Cardiac septum (tissue), 1 donor: ENCODE measurements around the gene SELENOF. TPM values are rescaled to one million over a fixed set of nuclear protein-coding genes. Genes with fewer than 3 reads are reported as not detected.

Experiments used
- DNase-seq: peaks from one replicate; pipeline ENCODE4 v3.0.0-alpha.2; 2020; ENCODE audit warnings: low spot score
- intact Hi-C: fragments of 100-400 bp; cut with DNase I; formaldehyde crosslinking; loops from one replicate; pipeline ENCODE4 v1.14.0; 2022
- total RNA-seq: library from RNA; stranded (reverse); fragmentation: NEBNext Ultra II Directional; extraction: Animal tissue kit (Norgen Biotek cat#: 25700); gene quantifications from one replicate; pipeline ENCODE4 v1.2.1, GENCODE V29; 2021
- donor health status: DM: no; HTN: no; CAD: no.

Gene SELENOF
- total RNA-seq, 1 donor from 2014 or later = 80.7 TPM

DNA sequence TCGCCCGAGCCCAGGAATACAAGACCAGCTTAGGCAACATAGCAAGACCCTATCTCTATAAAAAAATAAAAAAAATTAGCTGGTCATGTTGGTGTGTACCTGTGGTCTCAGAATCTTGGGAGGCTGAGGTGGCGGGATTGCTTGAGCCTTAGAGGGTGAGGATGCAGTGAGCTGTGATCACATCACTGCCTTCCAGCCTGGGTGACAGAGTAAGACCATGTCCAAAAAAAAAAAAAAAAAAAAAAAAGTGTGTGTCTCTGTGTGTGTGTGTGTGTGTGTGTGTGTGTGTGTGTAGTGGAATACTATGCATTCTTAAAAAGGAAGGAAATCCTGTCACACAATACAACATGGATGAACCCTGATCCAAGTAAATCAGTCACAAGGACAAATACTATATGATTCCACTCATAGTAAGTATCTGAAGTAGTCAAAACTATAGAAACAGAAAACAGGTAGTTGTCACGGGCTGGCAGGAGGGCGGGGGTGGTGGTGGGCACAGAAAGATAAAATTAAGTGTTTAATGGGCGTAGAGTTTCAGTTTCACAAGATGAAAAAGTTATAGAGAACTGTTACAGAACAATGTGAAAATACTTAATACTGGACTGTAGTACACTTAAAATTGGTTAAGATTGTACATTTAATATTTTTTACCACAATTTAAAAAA lies 47.8 kb downstream of the SELENOF start:
- DNase-seq = no peak
- intact Hi-C loops = no loop called here

DNA sequence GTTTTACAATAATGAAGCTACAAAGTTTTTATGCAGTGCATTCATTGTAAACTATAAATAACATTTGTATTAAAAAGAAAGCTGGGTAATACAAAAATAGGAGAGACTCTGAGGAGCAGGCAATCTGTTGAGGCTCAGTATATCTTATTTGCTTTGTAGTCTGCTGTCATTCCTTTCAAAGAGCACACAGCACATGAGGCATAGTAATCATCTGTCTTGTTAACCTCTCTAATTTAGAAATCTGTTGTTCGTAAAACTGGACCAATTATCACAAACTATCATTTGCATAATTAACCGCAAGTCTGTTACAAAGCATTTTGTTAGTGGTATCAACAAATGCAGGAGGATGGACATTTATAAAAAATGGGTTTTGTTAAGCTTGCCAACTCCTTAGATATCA lies 51.0 kb downstream of the SELENOF start:
- intact Hi-C loops = no loop called here
- DNase-seq = no peak

DNA sequence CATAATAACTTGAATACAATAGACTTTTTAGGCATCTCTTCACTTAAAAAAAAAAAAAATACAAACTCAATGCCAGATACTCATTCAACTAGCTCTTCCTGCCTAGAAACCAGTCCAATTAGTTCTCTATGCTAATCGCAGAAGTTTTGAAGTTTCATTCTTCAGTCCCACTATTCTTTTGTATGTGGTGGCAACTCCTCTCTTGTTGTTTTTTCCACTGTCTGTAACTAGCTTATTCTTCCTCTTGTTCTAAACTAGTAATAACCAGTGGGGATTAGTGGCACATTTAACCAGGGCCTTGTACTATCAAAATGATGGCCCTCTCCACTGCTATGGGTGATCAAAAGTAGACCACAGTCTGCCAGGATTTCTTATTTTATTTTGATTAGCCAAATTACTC lies 52.5 kb downstream of the SELENOF start:
- DNase-seq = no peak
- intact Hi-C loops = no loop called here

DNA sequence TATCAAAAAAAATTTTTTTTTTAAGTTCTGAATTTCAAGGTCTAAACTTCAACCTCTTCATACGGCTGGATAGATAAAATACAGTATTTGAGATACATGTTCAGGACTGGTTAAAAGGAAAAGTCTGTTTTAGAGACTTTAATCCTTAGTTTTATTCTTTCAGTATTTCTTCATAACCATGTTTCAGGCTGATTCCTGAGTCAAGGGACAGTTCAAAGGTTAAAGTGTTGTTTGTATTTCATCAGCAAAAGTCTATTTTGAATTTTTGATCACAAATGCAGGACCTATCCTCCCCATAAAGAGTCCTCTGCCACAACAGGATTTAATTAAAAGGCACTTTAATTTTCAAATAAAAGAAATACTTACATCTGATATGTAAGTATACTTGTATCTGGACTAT lies 53.5 kb downstream of the SELENOF start:
- intact Hi-C loops = no loop called here
- DNase-seq = no peak

DNA sequence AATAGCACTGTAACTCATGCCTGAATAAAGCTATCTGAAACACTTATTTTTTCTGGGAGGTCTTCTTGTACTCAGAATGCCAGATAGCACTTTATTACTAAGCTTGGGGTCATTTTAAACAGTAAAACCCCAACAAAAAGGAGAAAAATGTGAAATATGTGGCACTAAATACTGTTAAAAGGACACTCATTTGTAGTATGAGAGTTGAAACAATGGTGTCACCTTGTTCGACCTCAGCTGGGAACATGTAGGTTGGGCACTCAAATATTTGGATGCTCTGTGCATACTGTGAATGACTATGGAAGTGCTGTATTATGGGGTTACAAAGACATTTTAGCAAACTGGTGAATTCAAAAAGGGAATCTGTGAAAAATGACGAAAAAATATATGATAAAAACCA lies 53.9 kb downstream of the SELENOF start:
- intact Hi-C loops = no loop called here
- no peak for DNase-seq

DNA sequence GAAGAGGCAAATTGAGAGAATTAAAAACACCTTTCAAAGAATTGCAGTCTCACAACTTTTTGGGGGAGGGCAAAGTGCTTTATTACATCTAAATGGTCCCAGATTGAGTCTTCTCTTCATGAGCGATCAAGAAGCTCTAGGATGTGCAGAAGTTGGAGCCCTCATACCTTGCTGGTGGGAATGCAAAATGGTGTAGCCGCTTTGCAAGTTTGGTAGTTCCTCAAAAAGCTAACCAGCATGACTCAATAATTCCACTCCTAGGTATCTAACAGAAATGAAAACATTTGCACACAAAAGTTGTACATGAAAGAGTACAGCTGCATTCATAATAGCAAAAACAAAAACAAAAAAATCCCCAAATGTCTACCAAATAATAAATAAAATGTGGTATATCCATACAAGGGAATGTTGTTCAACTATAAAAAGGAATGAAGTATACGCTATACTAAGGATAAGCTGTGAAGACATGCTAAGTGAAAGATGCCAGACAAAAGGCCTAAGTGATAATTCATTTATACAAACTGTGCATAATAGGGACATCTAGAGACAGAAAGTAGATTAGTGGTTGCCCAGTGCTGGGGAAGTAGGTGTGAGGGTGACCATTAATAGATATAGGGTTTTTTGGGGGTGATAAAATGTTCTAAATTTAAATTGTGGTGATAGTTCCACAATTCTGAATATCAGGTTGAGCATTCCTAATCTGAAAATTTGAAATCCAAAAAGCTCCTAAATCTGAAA lies 55.2 kb downstream of the SELENOF start:
- no peak for DNase-seq
- intact Hi-C loops = no loop called here

DNA sequence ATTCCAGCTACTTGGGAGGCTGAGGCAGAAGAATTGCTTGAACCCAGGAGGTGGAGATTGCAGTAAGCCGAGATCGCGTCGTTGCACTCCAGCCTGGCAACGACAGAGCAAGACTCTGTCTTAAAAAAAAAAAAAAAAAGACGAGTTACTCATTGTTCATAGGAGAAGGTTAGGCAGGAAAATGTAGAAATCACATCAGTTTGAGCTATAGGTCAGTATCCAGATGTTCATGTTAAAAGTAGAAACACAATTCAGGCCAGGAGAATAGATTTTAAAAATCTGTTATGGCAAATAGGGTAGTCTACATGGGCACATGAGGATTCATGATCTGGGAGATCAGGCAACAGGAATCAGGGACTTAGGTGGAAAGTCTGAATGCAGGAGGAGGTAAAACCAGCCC lies 57.7 kb downstream of the SELENOF start:
- DNase-seq = no peak
- intact Hi-C loops = no loop called here

DNA sequence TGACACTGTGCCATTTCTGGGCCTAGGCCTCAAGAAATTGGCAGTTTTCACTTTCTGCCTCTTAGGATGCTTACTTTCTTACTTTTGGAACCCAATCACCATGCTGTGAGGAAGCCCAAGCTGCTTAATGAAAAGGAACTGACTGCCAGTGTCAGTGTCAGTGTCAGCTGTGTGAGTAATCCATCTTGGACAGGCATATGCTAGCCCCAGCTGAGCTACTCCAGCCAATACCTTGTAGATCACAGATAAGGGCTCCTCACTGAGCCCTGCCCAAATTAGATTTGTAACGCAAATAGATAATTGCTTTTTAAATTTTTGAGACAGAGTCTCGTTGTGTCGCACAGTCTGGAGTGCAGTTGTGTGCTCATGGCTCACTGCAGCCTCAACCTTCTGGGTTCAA lies 59.6 kb downstream of the SELENOF start:
- no peak for DNase-seq
- intact Hi-C loops = no loop called here

DNA sequence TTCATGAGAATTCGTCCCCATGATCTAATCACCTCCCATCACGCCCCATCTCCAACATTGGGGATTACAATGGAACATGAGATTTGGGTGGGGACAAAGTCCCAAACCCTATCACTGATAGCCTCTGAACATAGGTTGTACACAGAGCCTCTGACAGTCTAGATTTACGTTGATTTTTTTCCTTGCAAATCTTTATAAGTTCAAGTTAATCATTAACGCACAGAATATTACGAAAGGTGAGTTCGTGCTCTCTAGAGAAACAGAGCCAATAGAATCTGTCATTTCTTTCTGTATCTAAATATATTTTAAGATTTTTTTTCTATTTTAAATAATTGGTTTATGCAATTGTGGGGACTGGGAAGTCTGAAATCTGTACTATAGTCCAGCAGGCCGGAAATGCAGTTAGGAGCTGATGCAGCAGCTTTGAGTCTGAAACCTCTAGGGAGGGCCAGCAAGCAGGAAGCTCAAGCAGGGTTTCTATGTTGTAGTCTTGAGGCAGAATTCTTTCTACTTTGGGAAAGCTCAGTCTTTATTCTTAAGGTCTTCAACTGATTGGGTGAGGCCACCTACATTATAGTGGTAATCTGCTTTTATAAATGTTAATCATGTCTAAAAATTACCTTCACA lies 61.0 kb downstream of the SELENOF start:
- no peak for DNase-seq
- intact Hi-C loops = no loop called here

DNA sequence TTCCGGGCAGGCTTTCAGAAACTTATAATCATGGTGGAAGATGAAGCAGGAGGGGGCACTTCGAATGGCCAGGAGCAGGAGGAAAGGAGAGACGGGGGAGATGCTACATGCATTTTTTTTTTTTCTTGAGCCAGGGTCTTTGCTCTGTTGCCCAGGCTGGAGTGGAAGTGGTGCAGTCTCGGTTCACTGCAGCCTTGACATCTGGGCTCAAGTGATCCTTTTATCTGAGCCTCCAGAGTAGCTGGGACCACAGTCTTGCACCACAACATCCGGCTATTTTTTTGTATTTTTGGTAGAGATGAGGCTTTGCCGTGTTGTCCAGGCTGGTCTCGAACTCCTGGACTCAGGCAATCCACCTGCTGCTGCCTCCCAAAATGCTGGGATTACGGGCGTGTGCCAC lies 61.6 kb downstream of the SELENOF start:
- DNase-seq = no peak
- intact Hi-C loops = no loop called here

DNA sequence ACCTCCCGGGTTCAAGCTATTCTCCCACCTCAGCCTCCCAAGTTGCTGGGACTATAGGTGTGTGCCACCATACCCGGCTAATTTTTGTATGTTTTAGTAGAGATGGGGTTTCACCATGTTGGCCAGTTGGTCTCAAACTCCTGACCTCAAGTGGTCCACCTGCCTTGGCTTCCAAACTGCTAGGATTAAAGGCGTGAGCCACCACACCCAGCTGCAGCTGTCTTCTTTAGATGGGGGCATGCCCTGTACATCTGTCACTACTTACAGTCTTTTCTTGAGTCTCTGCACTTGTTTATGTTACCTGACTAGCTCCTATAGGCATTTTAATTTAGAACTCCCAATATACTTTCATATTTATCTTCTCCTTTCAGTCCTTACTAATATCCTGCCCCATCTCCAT lies 64.2 kb downstream of the SELENOF start:
- no peak for DNase-seq
- intact Hi-C loops = no loop called here

DNA sequence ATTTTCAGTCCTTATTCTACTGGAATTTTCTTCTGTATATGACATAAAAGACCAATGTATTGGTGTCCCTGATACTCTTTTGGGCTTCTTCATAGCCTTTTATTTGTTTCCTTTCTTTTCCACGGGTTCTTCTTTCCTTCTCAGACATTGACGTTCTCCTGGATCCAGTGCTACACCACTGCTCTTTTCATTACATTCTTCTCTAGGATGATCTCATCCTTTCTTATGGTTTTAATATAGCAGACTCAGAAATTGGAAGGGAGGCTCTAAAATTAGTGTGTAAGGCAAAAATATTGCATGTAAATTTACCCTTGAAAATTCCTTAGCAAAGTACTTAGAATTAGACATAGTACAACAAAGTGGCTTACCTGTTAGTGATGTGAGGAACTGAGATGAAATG lies 65.3 kb downstream of the SELENOF start:
- no peak for DNase-seq
- intact Hi-C loops = no loop called here

DNA sequence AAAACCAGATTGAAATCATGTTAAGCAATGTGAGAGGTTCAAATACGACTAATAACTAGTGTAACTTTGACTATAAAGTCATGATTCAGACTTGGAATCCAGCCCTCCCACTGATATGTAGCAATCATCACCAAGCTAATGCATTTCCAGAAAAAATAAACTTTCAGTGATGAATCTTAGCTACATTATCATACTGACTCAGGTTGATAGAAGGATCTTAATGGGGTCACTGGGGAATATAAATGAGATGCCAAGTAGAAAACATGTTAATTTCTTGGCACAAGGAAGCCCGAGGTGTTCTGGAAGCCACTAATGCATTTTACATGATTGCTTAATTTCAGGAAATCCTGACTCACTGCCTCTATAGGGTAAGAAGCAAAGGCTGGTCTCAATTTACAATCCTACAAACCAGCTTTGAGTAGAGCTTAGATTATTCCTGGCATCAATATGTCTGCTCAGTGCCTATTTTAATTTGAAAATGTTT lies 67.7 kb downstream of the SELENOF start:
- intact Hi-C loops = no loop called here
- DNase-seq = no peak

DNA sequence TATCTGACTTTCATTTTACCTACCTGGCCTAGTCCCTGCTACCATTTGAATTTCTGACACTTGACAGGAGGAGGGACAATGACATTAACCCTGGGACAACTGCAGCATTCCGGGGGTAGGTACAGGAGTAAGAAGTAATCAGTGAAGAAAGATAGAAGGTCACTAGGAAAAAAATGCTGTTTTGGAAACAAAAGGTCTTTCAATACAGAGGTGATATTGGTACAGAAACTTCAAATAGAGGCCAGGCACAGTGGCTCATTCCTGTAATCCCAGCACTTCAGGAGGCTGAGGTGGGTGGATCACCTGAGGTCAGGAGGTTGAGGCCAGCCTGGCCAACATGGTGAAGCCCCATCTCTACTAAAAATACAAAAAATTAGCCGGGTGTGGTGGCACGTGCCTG lies 68.4 kb downstream of the SELENOF start:
- intact Hi-C loops = no loop called here
- DNase-seq = no peak

DNA sequence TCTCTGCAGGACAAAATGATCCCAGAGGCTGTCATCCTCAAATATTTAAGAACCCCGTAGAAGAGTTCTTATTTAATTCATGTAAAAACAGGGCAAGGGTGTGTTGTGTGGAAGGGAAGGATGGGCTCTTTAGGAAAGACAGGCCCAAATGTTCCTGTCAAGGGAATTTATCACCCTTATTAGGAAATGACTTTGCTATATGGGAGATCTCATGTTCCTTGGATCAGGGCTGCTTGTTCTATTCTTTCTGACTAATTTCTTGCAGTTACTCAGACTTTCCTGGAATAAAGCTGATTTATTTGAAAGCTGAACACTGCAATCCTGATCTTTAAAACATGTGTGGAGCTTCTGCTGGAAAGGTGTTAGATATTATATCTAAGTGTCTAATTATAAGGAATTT lies 72.8 kb downstream of the SELENOF start:
- no peak for DNase-seq
- intact Hi-C loops = no loop called here

DNA sequence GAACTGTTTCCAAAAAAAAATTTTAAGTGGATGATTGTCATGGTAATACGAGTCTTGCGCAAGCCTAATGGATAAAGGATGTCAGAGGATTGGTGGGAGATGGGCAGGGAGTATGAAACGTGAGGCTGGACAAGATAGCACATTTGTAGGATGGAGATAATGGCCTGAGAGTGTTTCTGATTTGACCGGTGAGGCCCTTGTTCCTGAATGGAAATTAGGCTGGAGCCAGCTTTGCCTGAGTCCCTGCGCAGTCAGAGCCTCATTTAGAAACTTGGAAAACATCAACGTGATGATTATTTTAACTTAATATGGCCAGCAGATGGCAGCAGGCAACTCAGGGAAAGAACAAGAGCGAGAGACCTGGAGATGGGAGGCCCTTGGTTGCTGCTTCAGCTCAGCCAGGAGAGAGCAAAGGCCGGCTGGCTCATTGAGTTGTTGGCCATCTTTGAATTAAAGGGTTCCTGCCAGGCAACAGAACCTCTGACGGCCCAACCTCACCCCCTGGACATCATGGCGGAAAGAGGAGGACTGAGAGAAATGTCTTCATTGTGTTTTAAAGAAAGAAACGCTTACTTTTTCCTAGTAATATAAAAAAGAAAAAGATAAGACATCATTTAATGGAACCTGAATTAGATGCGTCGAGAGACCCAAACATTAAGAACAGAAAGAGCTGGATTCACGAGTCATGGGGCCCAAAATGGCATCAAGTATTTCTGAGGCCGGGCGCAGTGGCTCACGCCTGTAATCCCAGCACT lies 80.3 kb downstream of the SELENOF start:
- DNase-seq = no peak
- intact Hi-C loops = loop anchor here (1.0 to 2.0 kb wide), 2 partner anchors 132 to 249 kb away; no protein-coding TSS in a partner anchor

DNA sequence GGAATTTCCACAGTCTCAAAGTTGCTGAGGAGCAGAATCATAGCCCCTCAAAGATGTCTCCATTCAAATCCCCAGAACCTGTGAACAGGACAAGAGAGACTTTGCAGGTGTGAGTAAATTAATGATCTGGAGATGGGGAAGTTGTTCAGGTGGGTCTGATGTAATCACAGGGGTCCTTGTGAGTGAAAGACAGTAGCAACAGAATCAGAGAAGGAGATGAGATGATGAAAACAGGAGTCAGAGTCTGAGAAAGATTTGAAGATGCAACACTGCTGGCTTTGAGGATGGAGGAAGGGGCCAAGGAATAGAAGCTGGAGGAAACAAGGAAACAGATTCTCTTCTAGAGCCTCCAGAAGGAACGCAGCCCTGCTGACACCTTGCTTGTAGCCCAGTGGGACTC lies 81.5 kb downstream of the SELENOF start:
- intact Hi-C loops = loop anchor here (2.0 kb wide), 1 partner anchor 250 kb away; no protein-coding TSS in a partner anchor
- no peak for DNase-seq

DNA sequence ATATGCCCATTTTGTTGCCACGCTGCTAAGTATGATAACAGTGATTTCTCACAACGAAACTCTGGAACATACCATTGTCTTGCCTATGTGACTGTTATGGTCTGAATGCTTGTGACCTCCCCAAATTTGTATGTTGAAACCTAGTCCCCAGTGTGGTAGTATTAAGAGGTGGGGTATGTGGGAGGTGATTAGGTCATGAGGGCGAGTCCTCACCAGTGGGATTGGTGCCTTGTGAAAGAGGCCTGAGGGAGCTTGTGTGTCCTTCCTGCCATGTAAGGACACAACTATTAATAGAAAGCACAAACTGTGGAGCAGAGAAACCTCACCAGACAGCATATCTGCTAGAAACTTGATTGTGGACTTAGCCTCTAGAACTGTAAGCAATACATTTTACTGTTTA lies 84.6 kb downstream of the SELENOF start:
- intact Hi-C loops = no loop called here
- DNase-seq = no peak

DNA sequence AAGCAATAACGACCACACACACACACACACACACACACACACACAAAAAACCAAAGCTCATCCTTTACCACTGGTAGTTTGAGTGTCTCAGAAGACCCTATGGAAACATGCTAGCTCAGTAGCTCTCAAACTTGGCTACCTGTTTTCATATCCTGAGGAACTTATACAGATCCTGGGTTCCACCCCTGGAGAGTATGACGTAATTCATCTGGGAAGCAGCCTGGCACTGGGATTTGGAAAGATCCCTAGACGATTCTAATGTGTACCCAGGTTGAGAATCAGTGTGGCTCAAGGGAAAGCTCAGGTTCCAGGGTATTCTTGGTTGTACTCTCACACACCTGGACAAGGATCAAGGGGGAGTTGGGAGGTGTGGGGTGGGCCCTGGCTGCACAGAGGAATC lies 85.9 kb downstream of the SELENOF start:
- DNase-seq = no peak
- intact Hi-C loops = no loop called here

DNA sequence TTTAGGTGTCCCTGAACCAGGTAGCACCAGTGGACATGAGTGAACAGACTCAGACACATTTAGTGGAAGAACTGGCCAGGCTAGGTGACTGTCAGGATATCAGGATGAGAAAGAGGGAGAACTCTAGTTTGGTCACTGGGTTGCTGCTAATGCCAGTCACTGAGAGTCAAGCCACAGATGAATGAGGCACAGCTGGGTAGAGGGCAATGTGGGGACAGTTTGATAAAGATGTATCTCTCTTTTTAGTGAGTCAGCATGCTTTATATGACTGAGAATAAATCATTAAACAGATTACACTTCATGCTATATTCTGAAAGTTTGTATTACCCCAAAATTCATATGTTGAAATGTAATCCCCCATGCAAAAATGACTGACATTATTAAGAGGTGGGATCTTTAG lies 87.1 kb downstream of the SELENOF start:
- intact Hi-C loops = no loop called here
- no peak for DNase-seq
